OCI-LY7 (cell line): ENCODE measurements around the gene PER3.

Source experiments
- CTCF ChIP-seq: fragments of 200-600 bp; sonication (generic); conservative IDR thresholded peaks from 2 replicates; pipeline ENCODE4 v1.5.1; 2014; ENCODE audit warnings: mild to moderate bottlenecking, antibody characterized with exemption, low read length, moderate library complexity, mixed read lengths
- EZH2phosphoT487 ChIP-seq: fragments of 200-600 bp; sonication (generic); IDR thresholded peaks from 2 replicates; pipeline ENCODE4 v1.6.1; 2018; ENCODE audit warnings: low read depth, borderline replicate concordance, mild to moderate bottlenecking, mixed run types, antibody characterized with exemption, low read length, moderate library complexity, mixed read lengths

GRCh38 chr1:7810395-7810794 is 26.3 kb downstream of the PER3 start:
- TF ChIP-seq EZH2phosphoT487 (no peak), CTCF (no peak)
